BLaER1 treated with 17β-estradiol and CSF1 and Interleukin-3, amounts not matched to agents 10 nM and 100 nM (cell line): ENCODE data around the gene FAM162B.
A peak's percentile ranks its signal among the peaks of the same experiment; 100 is the strongest.
"Not testable (repeated sequence)": the region's sequence is repeated elsewhere in the genome, so short reads cannot be mapped to it uniquely, and the experiment has no call there.

ENCODE experiments used
- H3K27ac ChIP-seq, 11 experiments: shearing (Covaris generic); formaldehyde crosslinking; 2 replicates each; pipeline ENCODE4 v1.8.1; 2022
- H3K27me3 ChIP-seq, 11 experiments: shearing (Covaris generic); formaldehyde crosslinking; 2 replicates each; pipeline ENCODE4 v1.8.1; 2022
- H3K36me3 ChIP-seq, 11 experiments: shearing (Covaris generic); formaldehyde crosslinking; 2 replicates each; pipeline ENCODE4 v1.8.1; 2022
- H3K4me1 ChIP-seq, 10 experiments: shearing (Covaris generic); formaldehyde crosslinking; 2 replicates each; pipeline ENCODE4 v1.8.1; 2022
- H3K4me2 ChIP-seq, 11 experiments: shearing (Covaris generic); formaldehyde crosslinking; 2 replicates each; pipeline ENCODE4 v1.8.1; 2022
- H3K4me3 ChIP-seq, 10 experiments: shearing (Covaris generic); formaldehyde crosslinking; 2 replicates each; pipeline ENCODE4 v1.8.1; 2022
- H3K9ac ChIP-seq, 11 experiments: shearing (Covaris generic); formaldehyde crosslinking; 2 replicates each; pipeline ENCODE4 v1.8.1; 2022
- H3K9me3 ChIP-seq, 11 experiments: shearing (Covaris generic); formaldehyde crosslinking; replicated peaks in 1 of 11; 2 replicates each; pipeline ENCODE4 v1.8.1; 2022
- H4K20me1 ChIP-seq, 11 experiments: shearing (Covaris generic); formaldehyde crosslinking; 2 replicates each; pipeline ENCODE4 v1.8.1; 2022
- Cebpa-rat ChIP-seq, 11 experiments: shearing (Covaris generic); IDR thresholded peaks; 2 replicates each; pipeline ENCODE4 v1.8.1; 2022

FAM162B gene

DNA sequence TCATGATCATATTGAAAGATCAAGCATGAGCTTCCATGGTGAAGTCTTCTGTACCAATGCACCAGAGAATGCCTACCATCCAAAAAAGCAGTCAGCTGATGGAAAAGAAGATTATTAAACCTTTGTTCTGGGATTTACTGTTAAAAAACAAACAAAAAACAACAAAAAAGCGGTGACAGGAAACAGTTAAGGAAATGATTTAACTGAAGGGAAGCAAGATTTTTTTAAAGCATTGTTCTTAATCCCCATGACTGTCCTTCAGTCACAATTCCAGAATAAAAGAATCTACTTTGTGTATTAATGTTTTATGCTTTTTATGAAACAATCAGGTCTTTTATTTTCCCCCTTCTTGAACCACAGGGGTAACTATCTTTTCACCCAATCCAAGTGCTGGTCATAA lies 23.9 kb downstream of the FAM162B start:
- Histone ChIP-seq H3K36me3 (peaks cover 0 to 13% (median 8%) of the 10 kb centered on the region in 11 experiments; a peak in 12 of 22 replicates), H4K20me1 (no peaks in the 10 kb centered on the region), H3K27ac (no peak overlapping the region), H3K4me3 (no peak overlapping the region), H3K4me1 (peaks cover 0 to 3% (median 0%) of the 10 kb centered on the region in 10 experiments; a peak in 1 of 20 replicates), H3K9me3 (peaks cover 6 to 25% (median 16%) of the 10 kb centered on the region in 11 experiments; a peak in 20 of 22 replicates), H3K27me3 (no peaks in the 10 kb centered on the region), H3K4me2 (no peak overlapping the region), H3K9ac (no peak overlapping the region)
- no peak for TF ChIP-seq Cebpa-rat (IDR thresholded peaks at IDR 0.05)

DNA sequence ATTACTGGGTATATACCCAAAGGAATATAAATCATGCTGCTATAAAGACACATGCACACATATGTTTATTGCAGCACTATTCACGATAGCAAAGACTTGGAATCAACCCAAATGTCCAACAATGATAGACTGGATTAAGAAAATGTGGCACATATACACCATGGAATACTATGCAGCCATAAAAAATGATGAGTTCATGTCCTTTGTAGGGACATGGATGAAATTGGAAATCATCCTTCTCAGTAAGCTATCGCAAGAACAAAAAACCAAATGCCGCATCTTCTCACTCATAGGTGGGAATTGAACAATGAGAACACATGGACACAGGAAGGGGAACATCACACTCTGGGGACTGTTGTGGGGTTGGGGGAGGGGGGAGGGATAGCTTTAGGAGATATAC lies 25.0 kb downstream of the FAM162B start:
- Histone ChIP-seq H3K36me3 (peaks cover 3 to 22% (median 8%) of the 10 kb centered on the region in 11 experiments; a peak in 15 of 22 replicates), H3K9me3 (peaks cover 6 to 25% (median 16%) of the 10 kb centered on the region in 11 experiments; a peak in 20 of 22 replicates)
- H3K4me3 ChIP-seq, H4K20me1 ChIP-seq, H3K9ac ChIP-seq, H3K4me2 ChIP-seq, H3K27ac ChIP-seq, H3K27me3 ChIP-seq, H3K4me1 ChIP-seq: not testable (repeated sequence)

- H3K4me3 ChIP-seq, result no peak overlapping the region
- no peak overlapping the region for H3K9ac ChIP-seq
- H3K4me1 ChIP-seq, result peaks cover 0 to 3% (median 0%) of the 10 kb centered on the region in 10 experiments; a peak in 1 of 20 replicates
- peaks cover 6 to 17% (median 9%) of the 10 kb centered on the region in 11 experiments; a peak in 17 of 22 replicates for H3K9me3 ChIP-seq
- H3K4me2 ChIP-seq, result no peak overlapping the region
- H3K36me3 ChIP-seq, result peaks cover 9 to 45% (median 19%) of the 10 kb centered on the region in 11 experiments; a peak in 17 of 22 replicates
- no peaks in the 10 kb centered on the region for H4K20me1 ChIP-seq
- no peak overlapping the region for H3K27ac ChIP-seq
- no peaks in the 10 kb centered on the region for H3K27me3 ChIP-seq
- no peak for TF ChIP-seq Cebpa-rat (IDR thresholded peaks at IDR 0.05)
These were observed 28.5 kb downstream of the FAM162B start for GRCh38 chr6:116737004-116737403.

DNA sequence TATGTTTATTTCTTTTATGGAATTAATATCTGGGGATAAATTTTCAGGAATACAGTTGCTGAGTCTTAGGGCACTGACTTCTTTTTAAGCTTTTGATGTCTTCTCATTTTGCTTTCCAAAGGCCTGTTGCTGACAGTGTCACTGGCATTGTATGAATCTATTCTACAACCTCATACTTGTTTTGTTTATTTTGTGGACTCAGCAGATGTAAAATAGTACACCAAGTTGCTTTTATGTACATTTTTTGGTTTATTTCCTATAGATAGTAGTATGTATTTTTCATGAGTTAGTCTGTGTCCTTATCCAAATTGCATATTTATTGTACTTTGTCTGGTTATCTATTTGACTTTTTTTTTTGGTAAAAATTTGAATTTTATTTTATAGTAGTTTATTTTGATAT lies 35.0 kb downstream of the FAM162B start:
- H3K9ac ChIP-seq, result no peak overlapping the region
- peaks cover 32 to 86% (median 60%) of the 10 kb centered on the region in 11 experiments for H3K36me3 ChIP-seq
- TF ChIP-seq Cebpa-rat (IDR thresholded peaks at IDR 0.05), result no peak
- H3K4me1 ChIP-seq, result no peaks in the 10 kb centered on the region
- H3K27ac ChIP-seq, result no peak overlapping the region
- no peak overlapping the region for H3K4me2 ChIP-seq
- no peaks in the 10 kb centered on the region for H4K20me1 ChIP-seq
- no peaks in the 10 kb centered on the region for H3K9me3 ChIP-seq
- no peaks in the 10 kb centered on the region for H3K27me3 ChIP-seq
- no peak overlapping the region for H3K4me3 ChIP-seq

DNA sequence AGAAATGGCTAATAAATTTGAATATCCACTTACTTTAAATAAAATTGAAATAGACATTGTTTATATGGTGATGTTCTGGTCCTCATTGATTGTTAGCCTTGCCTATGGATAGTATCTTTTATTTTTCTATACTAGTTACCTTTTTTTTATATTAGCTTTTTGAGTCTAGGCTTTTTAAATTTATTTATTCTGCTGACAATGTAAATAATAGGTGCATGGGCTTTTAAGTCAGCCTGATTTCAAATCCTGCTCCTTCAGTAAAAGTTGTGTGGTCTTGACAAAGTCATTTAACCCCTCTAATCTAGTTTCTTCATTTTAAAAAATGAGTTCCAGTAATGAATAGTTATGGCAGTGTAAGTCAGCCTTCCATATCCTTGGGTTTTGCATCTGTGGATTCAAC lies 38.6 kb downstream of the FAM162B start:
- no peak overlapping the region for H3K4me3 ChIP-seq
- H3K27ac ChIP-seq, result no peak overlapping the region
- TF ChIP-seq Cebpa-rat (IDR thresholded peaks at IDR 0.05), result no peak
- no peaks in the 10 kb centered on the region for H3K4me1 ChIP-seq
- H3K9ac ChIP-seq, result no peak overlapping the region
- H4K20me1 ChIP-seq, result no peaks in the 10 kb centered on the region
- no peak overlapping the region for H3K4me2 ChIP-seq
- H3K27me3 ChIP-seq, result no peaks in the 10 kb centered on the region
- peaks cover 46 to 96% (median 86%) of the 10 kb centered on the region in 11 experiments for H3K36me3 ChIP-seq
- H3K9me3 ChIP-seq, result no peaks in the 10 kb centered on the region

DNA sequence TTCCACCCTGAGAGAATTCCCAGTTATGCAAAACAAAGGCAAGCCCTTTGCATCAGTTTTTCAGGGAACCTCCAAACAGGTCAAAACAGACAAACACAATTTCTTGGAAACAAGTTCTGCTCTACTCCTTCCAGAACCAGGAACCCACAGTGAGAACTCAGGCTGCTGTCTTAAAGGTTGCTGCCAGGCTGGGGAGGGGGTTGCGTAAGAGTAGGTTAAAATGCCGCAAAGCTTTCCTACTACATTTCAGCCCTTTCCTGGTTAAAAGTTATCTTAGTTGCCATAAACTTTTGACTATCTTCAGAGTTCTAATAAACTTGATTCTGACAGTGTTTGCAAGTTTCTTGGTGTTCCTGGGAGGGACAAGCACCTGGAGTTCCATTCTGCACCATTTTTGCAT lies 50.8 kb downstream of the FAM162B start:
- H3K27ac ChIP-seq, result no peak overlapping the region
- H3K9ac ChIP-seq, result no peak overlapping the region
- peaks cover 74 to 92% (median 89%) of the 10 kb centered on the region in 11 experiments for H3K36me3 ChIP-seq
- peaks cover 0 to 10% (median 7%) of the 10 kb centered on the region in 11 experiments; a peak in 11 of 22 replicates for H3K9me3 ChIP-seq
- no peaks in the 10 kb centered on the region for H4K20me1 ChIP-seq
- peak in 5 of 11 experiments; percentile 15 to 77 (median 33); a peak in 4 of 22 replicates for TF ChIP-seq Cebpa-rat (IDR thresholded peaks at IDR 0.05)
- no peak overlapping the region for H3K4me3 ChIP-seq
- no peak overlapping the region for H3K4me2 ChIP-seq
- no peaks in the 10 kb centered on the region for H3K27me3 ChIP-seq
- H3K4me1 ChIP-seq, result peaks cover 0 to 3% (median 0%) of the 10 kb centered on the region in 10 experiments; a peak in 1 of 20 replicates

DNA sequence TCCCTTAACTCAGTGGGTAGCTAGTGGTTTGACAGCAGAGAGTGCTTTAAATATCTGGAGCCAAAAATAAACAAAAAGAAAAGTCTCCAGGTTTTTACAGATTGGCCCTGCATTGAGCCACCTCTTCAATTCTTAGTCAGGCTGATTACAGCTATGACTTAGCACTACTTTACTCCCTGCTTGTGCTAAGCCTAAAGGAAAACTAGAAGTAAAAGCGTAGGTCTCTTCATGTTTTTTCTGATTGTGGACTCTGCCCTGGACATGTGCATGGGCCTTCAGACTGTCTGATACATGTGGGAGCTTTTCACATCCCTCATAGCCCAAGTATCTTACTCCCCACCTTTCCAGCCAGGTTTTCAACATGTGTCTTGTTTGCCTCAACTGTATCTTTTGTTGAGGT lies 51.2 kb downstream of the FAM162B start:
- TF ChIP-seq Cebpa-rat (IDR thresholded peaks at IDR 0.05), result no peak
- H3K36me3 ChIP-seq, result peaks cover 71 to 92% (median 84%) of the 10 kb centered on the region in 11 experiments
- peaks cover 0 to 10% (median 7%) of the 10 kb centered on the region in 11 experiments; a peak in 11 of 22 replicates for H3K9me3 ChIP-seq
- H3K27ac ChIP-seq, result no peak overlapping the region
- no peak overlapping the region for H3K9ac ChIP-seq
- no peak overlapping the region for H3K4me3 ChIP-seq
- H3K4me1 ChIP-seq, result peaks cover 0 to 3% (median 0%) of the 10 kb centered on the region in 10 experiments; a peak in 1 of 20 replicates
- no peaks in the 10 kb centered on the region for H4K20me1 ChIP-seq
- no peaks in the 10 kb centered on the region for H3K27me3 ChIP-seq
- H3K4me2 ChIP-seq, result no peak overlapping the region

DNA sequence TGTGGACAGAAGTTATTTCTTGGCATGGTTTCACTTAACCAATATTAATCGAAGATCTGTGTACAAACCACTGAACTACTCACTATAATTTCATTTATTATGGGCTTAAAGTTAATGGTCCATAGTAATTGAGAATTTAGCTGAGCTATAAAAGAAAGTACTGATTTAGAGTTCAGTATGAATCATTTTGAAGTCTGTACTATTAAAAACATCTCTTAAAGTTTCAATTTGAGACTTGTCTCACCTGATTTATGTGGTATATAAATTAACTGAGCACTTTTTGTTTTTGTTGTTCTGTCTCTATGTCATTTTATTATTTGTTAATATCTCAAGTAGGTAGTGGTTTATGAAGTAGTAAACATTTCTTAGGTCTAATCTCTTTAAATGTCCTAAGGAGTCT lies 59.6 kb downstream of the FAM162B start:
- Histone ChIP-seq H3K9me3 (no peaks in the 10 kb centered on the region), H3K27me3 (no peaks in the 10 kb centered on the region), H3K4me3 (no peak overlapping the region), H3K4me2 (no peak overlapping the region), H3K4me1 (no peaks in the 10 kb centered on the region), H4K20me1 (no peaks in the 10 kb centered on the region; a peak in 1 of 22 replicates), H3K9ac (no peak overlapping the region), H3K27ac (no peak overlapping the region), H3K36me3 (peaks cover 52 to 91% (median 70%) of the 10 kb centered on the region in 11 experiments)
- TF ChIP-seq Cebpa-rat (IDR thresholded peaks at IDR 0.05), result no peak

DNA sequence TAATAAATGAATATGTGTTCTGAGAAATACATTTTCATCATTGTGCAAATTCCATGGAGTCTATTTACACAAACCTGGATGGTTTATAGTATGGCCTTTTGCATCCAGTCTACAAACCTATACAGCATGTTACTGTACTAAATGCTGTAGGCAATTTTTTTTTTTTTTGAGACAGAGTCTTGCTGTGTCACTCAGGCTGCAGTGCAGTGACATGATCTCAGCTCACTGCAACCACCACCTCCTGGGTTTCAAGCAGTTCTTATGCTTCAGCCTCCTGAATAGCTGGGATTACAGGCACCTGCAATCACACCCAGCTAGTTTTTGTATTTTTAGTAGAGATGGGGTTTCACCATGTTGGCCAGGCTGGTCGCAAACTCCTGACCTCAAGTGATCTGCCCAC lies 61.6 kb downstream of the FAM162B start:
- not testable (repeated sequence) for H3K9me3 ChIP-seq, H3K4me1 ChIP-seq, H3K9ac ChIP-seq, H3K27ac ChIP-seq, H3K27me3 ChIP-seq, H4K20me1 ChIP-seq, H3K4me2 ChIP-seq, H3K4me3 ChIP-seq
- H3K36me3 ChIP-seq, result peaks cover 55 to 99% (median 82%) of the 10 kb centered on the region in 11 experiments
